Loucy (cell line): ENCODE data around the gene FMN2.
"Not testable (repeated sequence)": the region's sequence is repeated elsewhere in the genome, so short reads cannot be mapped to it uniquely, and the experiment has no call there.

Experiments
- H2AFZ ChIP-seq: fragments of 200-600 bp; sonication (generic); 2 replicates; pipeline ENCODE4 v1.6.0; 2016; ENCODE audit warnings: antibody characterized with exemption, mild to moderate bottlenecking, low read length, moderate library complexity
- H3F3A ChIP-seq: fragments of 200-600 bp; 2 replicates; pipeline ENCODE4 v1.6.0; 2016; ENCODE audit warnings: antibody characterized with exemption, low read depth, mild to moderate bottlenecking
- H3K27me3 ChIP-seq: fragments of 200-600 bp; sonication (generic); 2 replicates; pipeline ENCODE4 v1.6.1; 2014; ENCODE audit warnings: low read length, mild to moderate bottlenecking; ENCODE audit not compliant: insufficient read depth, poor library complexity, severe bottlenecking
- H3K36me3 ChIP-seq: fragments of 200-600 bp; sonication (generic); 2 replicates; pipeline ENCODE4 v1.6.1; 2016; ENCODE audit warnings: low read length; ENCODE audit not compliant: insufficient read depth
- H3K4me1 ChIP-seq: fragments of 200-600 bp; sonication (generic); 2 replicates; pipeline ENCODE4 v1.5.1; 2014; ENCODE audit warnings: low read length, mild to moderate bottlenecking; ENCODE audit not compliant: insufficient read depth, poor library complexity, severe bottlenecking
- H3K4me2 ChIP-seq: fragments of 200-600 bp; sonication (generic); 2 replicates; pipeline ENCODE4 v1.6.0; 2014; ENCODE audit warnings: antibody characterized with exemption, low read length, low read depth, mild to moderate bottlenecking; ENCODE audit not compliant: poor library complexity, severe bottlenecking
- H3K4me3 ChIP-seq: fragments of 200-600 bp; sonication (generic); 2 replicates; pipeline ENCODE4 v1.5.1; 2014; ENCODE audit warnings: low read length, mild to moderate bottlenecking, mixed read lengths; ENCODE audit not compliant: poor library complexity, severe bottlenecking
- H3K79me2 ChIP-seq: fragments of 200-600 bp; sonication (generic); 2 replicates; pipeline ENCODE4 v1.6.1; 2014; ENCODE audit warnings: low read length; ENCODE audit not compliant: insufficient read depth
- H3K9ac ChIP-seq: fragments of 200-600 bp; sonication (generic); 2 replicates; pipeline ENCODE4 v1.6.0; 2014; ENCODE audit warnings: mild to moderate bottlenecking, low read depth, low read length, moderate library complexity; ENCODE audit not compliant: poor library complexity, severe bottlenecking
- H3K9me2 ChIP-seq: fragments of 200-600 bp; sonication (generic); replicated peaks from 2 replicates; pipeline ENCODE4 v1.6.1; 2016; ENCODE audit warnings: low read depth, low read length, mixed read lengths
- H3K9me3 ChIP-seq: fragments of 200-600 bp; sonication (generic); 2 replicates; pipeline ENCODE4 v1.6.1; 2014; ENCODE audit warnings: mild to moderate bottlenecking, antibody characterized with exemption, low read length, low read depth; ENCODE audit not compliant: insufficient read depth
- H4K20me1 ChIP-seq: fragments of 200-600 bp; sonication (generic); 2 replicates; pipeline ENCODE4 v1.6.0; 2014; ENCODE audit warnings: antibody characterized with exemption, low read length, mild to moderate bottlenecking; ENCODE audit not compliant: insufficient read depth, poor library complexity, severe bottlenecking
- EZH2phosphoT487 ChIP-seq: fragments of 200-600 bp; IDR thresholded peaks from 2 replicates; pipeline ENCODE4 v1.6.1; 2018; ENCODE audit warnings: antibody characterized with exemption, mild to moderate bottlenecking, moderate library complexity, borderline replicate concordance
- TF ChIP-seq, protein P1 (sequence below): fragments of 200-600 bp; sonication (generic); conservative IDR thresholded peaks from 2 replicates; pipeline ENCODE4 v1.5.1; 2014; ENCODE audit warnings: mild to moderate bottlenecking, antibody characterized with exemption, low read length

Gene FMN2

DNA sequence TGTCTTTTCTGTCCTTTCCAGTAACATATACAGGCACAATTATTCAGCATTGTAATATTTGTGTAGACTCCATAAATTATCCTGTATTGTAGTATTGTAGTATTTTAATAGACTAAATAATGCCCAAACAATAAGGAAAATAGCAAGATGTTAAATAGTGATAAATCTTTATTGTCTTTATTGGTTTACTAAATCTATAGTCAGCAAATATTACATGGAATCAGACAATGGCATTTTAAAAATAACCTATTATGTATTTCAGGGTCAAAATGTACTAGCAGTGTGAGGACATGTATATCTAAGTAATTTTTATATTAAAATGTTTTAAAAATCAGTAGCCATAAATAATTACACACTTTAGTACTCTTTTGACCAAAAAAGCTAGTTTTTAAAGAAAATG is 317.9 kb downstream of the FMN2 start:
- H3K4me1 ChIP-seq = no peaks in the 10 kb centered on the region

DNA sequence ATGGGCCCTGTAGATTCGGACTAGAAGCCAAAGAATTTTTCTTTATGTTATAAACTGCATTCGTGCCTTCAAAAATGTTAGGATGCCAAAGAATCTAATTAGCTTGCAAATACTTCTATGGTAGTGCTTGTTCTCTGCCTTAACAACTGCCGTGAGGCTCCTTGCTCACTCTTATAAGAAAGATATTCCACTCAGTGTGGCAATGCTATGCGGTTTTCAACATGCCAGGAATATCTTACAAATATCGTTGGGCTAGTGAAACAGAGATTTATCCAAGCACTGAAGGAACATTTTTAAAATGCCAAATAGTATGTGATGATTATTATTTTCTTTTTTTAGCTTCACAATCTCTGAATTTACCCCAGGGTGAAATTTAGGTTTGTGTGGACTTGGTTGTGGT is 322.0 kb downstream of the FMN2 start:
- H3K9ac ChIP-seq = no peak overlapping the region
- TF ChIP-seq EZH2phosphoT487 = no peak
- H3K4me3 ChIP-seq = no peak overlapping the region
- no peak overlapping the region for H2AFZ ChIP-seq
- no peak overlapping the region for H3K4me2 ChIP-seq
- no peaks in the 10 kb centered on the region for H3K79me2 ChIP-seq
- no peaks in the 10 kb centered on the region for H3K27me3 ChIP-seq
- no peaks in the 10 kb centered on the region for H3K9me3 ChIP-seq
- no peaks in the 10 kb centered on the region for H3F3A ChIP-seq
- no peaks in the 10 kb centered on the region for H3K4me1 ChIP-seq
- H4K20me1 ChIP-seq = no peaks in the 10 kb centered on the region
- H3K36me3 ChIP-seq = no peaks in the 10 kb centered on the region
- H3K9me2 ChIP-seq = no peaks in the 10 kb centered on the region

More for the DNA sequence above, 317.9 kb downstream of the FMN2 start:
- H3K36me3 ChIP-seq = no peaks in the 10 kb centered on the region
- no peak overlapping the region for H2AFZ ChIP-seq
- H3K4me2 ChIP-seq = no peak overlapping the region
- H3K27me3 ChIP-seq = no peaks in the 10 kb centered on the region
- H3F3A ChIP-seq = no peaks in the 10 kb centered on the region
- H4K20me1 ChIP-seq = no peaks in the 10 kb centered on the region
- H3K9ac ChIP-seq = no peak overlapping the region
- no peaks in the 10 kb centered on the region for H3K9me2 ChIP-seq
- H3K79me2 ChIP-seq = no peaks in the 10 kb centered on the region
- H3K9me3 ChIP-seq = no peaks in the 10 kb centered on the region; the same call in 1 of the 2 replicates
- TF ChIP-seq EZH2phosphoT487 = no peak
- TF ChIP-seq, protein P1, sequence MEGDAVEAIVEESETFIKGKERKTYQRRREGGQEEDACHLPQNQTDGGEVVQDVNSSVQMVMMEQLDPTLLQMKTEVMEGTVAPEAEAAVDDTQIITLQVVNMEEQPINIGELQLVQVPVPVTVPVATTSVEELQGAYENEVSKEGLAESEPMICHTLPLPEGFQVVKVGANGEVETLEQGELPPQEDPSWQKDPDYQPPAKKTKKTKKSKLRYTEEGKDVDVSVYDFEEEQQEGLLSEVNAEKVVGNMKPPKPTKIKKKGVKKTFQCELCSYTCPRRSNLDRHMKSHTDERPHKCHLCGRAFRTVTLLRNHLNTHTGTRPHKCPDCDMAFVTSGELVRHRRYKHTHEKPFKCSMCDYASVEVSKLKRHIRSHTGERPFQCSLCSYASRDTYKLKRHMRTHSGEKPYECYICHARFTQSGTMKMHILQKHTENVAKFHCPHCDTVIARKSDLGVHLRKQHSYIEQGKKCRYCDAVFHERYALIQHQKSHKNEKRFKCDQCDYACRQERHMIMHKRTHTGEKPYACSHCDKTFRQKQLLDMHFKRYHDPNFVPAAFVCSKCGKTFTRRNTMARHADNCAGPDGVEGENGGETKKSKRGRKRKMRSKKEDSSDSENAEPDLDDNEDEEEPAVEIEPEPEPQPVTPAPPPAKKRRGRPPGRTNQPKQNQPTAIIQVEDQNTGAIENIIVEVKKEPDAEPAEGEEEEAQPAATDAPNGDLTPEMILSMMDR = no peak
- H3K4me3 ChIP-seq = no peak overlapping the region

DNA sequence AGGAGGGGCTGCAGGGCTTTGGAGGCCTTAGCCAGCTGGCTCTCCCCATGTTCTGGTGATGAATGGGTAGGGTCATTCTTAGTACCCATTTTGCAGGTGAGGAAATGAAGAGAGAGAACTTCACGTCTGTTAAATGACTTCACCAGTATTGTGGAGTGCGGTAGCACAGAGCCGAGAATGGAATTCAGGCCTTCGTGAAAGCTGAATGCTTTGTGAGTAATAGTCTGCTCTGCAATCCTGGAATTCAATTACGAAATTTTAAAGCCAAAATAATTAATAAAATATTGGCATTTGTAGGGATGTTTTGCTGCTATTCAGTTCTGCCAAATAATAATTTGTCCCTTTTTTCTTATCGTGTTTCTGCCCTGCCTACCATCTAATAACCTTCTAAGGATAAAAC is 322.6 kb downstream of the FMN2 start:
- Histone ChIP-seq H3K4me2 (no peak overlapping the region), H4K20me1 (no peaks in the 10 kb centered on the region), H2AFZ (no peak overlapping the region), H3K9me3 (no peaks in the 10 kb centered on the region), H3F3A (no peaks in the 10 kb centered on the region), H3K27me3 (no peaks in the 10 kb centered on the region), H3K9ac (no peak overlapping the region), H3K4me3 (no peak overlapping the region), H3K9me2 (no peaks in the 10 kb centered on the region), H3K79me2 (no peaks in the 10 kb centered on the region), H3K4me1 (no peaks in the 10 kb centered on the region), H3K36me3 (no peaks in the 10 kb centered on the region)
- TF ChIP-seq, protein P1 = no peak
- TF ChIP-seq EZH2phosphoT487 = no peak

DNA sequence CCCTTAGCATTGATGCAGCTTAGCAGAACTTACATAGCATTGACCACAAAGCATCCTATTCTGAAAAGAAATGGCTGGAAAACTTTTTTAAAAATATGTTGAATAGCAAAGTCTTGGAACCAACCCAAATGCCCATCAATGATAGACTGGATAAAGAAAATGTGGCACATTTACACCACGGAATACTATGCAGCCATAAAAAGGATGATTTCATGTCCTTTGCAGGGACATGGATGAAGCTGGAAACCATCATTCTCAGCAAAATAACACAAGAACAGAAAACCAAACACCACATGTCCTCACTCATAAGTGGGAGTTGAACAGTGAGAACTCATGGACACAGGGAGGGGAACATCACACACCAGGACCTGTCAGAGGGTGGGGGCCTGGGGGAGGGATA is 323.3 kb downstream of the FMN2 start:
- H3F3A ChIP-seq, H3K4me3 ChIP-seq, H2AFZ ChIP-seq, H4K20me1 ChIP-seq, H3K9me3 ChIP-seq, H3K27me3 ChIP-seq, H3K79me2 ChIP-seq, H3K9ac ChIP-seq, H3K4me2 ChIP-seq, H3K4me1 ChIP-seq, H3K9me2 ChIP-seq, H3K36me3 ChIP-seq: not testable (repeated sequence)
